GM18909 (cell line): ENCODE data around the gene GNG7.
"Not testable (repeated sequence)": the region's sequence is repeated elsewhere in the genome, so short reads cannot be mapped to it uniquely, and the experiment has no call there.

Experiments used
- ATAC-seq: cut with Tn5 transposase; IDR thresholded peaks from one replicate; pipeline ENCODE4 v1.9.1; 2021; ENCODE audit warnings: mild to moderate bottlenecking; ENCODE audit not compliant: unreplicated experiment, poor library complexity

GNG7 gene

GRCh38 chr19:2714531-2715269, 12.2 kb upstream of the GNG7 start:
- ATAC-seq: no peak

GRCh38 chr19:2714102-2714501, 11.6 kb upstream of the GNG7 start:
- ATAC-seq: not testable (repeated sequence)

DNA sequence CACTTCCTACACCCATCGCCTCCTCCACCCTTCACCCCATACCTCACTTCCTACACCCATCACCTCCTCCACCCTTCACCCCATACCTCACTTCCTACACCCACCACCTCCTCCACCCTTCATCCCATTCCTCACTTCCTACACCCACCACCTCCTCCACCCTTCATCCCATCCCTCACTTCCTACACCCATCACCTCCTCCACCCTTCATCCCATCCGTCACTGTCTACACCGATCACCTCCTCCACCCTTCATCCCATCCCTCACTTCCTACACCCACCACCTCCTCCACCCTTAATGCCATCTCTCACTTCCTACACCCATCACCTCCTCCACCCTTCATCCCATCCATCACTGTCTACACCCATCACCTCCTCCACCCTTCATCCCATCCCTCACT, 10.7 kb upstream of the GNG7 start:
- not testable (repeated sequence) for ATAC-seq

- ATAC-seq: no peak
These were observed 9.3 kb upstream of the GNG7 start for GRCh38 chr19:2711875-2712205.

- no peak for ATAC-seq
These were observed 8.8 kb upstream of the GNG7 start for GRCh38 chr19:2711172-2711874.

- no peak for ATAC-seq
These were observed 3.8 kb upstream of the GNG7 start for GRCh38 chr19:2706251-2706650.

DNA sequence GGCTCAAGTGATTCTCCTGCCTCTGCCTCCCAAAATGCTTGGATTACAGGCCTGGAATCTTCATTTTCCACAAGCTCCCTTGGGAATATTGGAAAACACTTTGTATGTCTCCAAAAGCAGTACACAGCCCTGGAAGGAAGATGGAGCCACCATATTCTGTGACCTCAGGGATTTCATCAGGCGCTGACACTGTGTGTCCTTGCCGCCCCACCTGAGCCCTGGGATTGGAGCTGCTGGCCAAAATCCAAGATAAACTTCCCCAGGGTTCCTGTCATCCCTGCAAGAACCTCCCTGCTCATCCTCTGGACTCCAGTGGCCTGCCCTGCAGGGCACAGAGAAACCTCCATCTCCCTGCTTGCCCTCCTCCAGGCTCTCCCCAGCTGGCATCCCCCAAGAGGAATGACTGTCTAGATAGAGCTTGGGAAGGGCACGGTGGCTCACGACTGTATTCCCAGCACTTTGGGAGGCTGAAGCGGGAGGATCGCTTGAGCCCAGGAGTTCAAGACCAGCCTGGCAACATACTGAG, 1.3 kb upstream of the GNG7 start:
- ATAC-seq: no peak

- no peak for ATAC-seq
These were observed 563 bp upstream of the GNG7 start for GRCh38 chr19:2703077-2703437.

- ATAC-seq: no peak
These were observed 929 bp downstream of the GNG7 start for GRCh38 chr19:2701361-2702169.

DNA sequence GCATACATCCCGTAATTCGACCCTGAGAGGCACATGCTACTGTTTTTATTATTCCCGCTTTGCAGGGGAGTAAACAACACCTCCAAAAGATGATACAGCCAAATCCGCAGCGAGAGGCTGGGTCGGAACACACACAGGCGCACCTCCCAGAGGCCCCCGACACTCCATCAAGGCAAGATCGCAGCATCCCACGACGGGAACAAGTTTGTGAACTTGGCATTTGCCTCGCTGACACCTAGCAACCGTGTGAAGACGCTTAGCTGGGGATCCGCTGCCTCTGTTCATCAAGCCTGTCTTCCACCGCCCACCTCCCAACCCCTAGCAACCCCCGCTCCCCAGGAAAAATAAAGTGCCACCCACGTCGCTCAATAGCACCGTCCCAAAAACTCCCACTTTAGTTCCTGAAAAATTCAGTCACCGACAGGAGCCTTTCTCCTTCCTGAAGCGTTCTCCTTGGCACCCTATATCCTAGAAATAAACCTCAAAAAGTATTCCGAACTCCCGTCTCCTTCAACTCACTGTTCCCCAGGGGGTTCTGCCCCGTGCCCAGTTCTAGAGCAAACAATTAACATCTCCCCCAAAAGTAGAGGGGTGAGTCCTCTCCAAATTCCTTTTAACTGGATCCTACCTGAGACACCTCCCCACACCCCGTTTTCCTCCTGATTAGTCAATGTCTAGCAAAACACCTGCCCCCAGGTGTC, 1.7 kb downstream of the GNG7 start:
- ATAC-seq: no peak

DNA sequence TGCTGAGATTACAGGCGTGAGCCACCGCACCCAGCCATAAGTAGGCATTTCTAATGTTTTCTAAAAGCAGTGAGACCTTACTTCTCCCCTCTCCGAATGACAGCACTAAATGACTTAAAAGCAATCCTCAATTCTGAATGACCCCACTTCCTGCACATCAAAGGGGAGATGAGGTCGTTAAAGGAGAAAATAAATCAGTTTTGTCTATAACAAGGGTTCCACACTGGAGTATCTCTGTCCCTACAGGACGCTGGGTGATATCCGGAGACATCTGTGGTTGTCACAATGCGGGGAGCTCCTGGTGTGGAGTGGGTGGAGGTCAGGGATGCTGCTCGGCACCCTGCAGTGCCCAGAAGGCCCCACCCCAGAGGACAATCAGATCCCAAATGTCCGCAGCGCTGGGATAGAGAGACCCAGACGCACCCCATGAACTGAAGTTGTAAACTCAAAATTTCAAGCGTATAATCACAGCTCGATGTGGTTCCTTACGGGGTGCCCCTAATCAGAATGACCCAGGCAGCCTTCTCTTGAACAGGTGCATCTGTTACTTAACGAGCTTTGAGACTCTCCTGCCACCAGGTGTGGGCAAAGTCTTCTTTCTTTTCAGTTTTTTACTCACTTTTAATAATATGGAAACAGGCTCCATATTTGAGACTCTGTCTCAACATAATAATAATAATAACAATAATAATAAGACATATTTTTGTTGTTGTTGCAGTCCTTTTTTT, 2.9 kb downstream of the GNG7 start:
- no peak for ATAC-seq

GRCh38 chr19:2694196-2694595, 8.3 kb downstream of the GNG7 start:
- no peak for ATAC-seq

DNA sequence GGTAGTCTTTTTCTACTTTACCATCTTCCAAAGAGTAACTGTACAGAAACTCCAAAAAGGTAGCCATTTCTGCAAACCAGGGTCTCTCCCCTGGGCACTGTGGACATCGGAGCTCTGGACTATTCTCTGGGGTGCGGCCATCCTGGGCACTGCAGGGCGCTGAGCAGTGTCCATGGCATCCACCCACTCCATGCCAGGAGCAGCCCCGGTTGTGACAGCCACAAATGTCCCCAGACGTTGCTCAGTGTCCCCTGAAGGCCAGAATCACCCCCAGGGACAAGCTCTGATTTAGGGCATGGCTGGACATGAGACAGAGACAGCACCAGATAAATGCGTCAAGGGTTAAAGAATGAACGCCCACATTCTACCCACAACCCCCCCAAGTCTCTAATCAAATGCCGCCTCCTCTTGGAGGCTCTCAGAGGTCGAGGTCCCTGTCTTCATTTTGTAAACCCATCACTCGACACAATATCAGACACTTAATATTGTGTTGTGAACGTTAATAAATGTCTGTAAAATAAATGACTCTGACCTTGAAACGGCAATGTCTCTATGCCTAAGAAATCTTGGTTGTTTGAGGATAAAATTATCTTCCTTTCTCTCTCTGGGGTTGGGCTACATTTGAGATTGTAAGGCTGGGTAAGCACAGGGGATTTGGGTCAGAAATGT, 8.9 kb downstream of the GNG7 start:
- ATAC-seq: no peak

- ATAC-seq: no peak
These were observed 10.5 kb downstream of the GNG7 start for GRCh38 chr19:2691951-2692350.

GRCh38 chr19:2690856-2691255, 11.6 kb downstream of the GNG7 start:
- no peak for ATAC-seq

GRCh38 chr19:2686360-2686759, 16.1 kb downstream of the GNG7 start:
- ATAC-seq: no peak

GRCh38 chr19:2685204-2685704, 17.2 kb downstream of the GNG7 start:
- ATAC-seq: no peak

- no peak for ATAC-seq
These were observed 19.0 kb downstream of the GNG7 start for GRCh38 chr19:2683430-2684003.

DNA sequence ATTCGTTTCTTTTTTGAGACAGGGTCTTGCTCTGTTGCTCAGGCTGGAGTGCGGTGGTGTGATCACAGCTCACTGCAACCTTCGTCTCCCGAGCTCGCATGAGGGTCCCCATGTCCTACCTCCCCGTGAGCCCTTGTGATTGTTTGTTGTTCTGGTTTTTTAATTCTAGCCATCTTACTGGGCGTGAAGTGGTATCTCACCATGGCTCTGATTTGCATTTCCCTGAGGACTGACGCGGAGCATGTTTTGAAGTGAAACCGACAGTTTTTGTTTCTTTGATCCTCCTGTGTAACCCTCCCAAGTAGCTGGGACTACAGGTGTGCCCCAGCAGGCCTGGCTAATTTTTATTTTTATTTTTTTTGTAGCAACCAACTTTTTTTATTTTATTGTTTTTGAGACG, 21.7 kb downstream of the GNG7 start:
- no peak for ATAC-seq
